GM12878 (cell line): ENCODE measurements around the gene USP36. TPM values are rescaled to one million over a fixed set of nuclear protein-coding genes. Genes with fewer than 3 reads are reported as not detected.

Experiments
- ATF7 ChIP-seq: fragments of 450-650 bp; IDR thresholded peaks from 2 replicates; pipeline ENCODE4 v1.6.1; 2016; ENCODE audit warnings: low read depth, mild to moderate bottlenecking
- HCFC1 ChIP-seq: fragments of 150-350 bp; IDR thresholded peaks from 2 replicates; pipeline ENCODE4 v1.6.1; 2014; ENCODE audit warnings: low read length
- MXI1 ChIP-seq: fragments of 150-350 bp; IDR thresholded peaks from 2 replicates; pipeline ENCODE4 v1.6.1; 2011; ENCODE audit warnings: low read depth, mild to moderate bottlenecking, inconsistent platforms, low read length, improper control_type of control experiment
- POLR2AphosphoS5 ChIP-seq: IDR thresholded peaks from 2 replicates; pipeline ENCODE4 v1.6.1; 2011; ENCODE audit warnings: mild to moderate bottlenecking, low read length, inconsistent platforms
- RELA ChIP-seq: fragments of 450-650 bp; IDR thresholded peaks from 2 replicates; pipeline ENCODE4 v1.8.0; 2014; ENCODE audit warnings: borderline replicate concordance; ENCODE audit not compliant: partially characterized antibody
- SMC3 ChIP-seq: IDR thresholded peaks from 2 replicates; pipeline ENCODE4 v1.6.1; 2011; ENCODE audit warnings: low read length, improper control_type of control experiment, borderline replicate concordance
- SUZ12 ChIP-seq: fragments of 200-600 bp; sonication (generic); IDR thresholded peaks from one replicate; pipeline ENCODE4 v1.6.1; 2018; ENCODE audit warnings: antibody characterized with exemption, mild to moderate bottlenecking; ENCODE audit not compliant: unreplicated experiment
- TCF7 ChIP-seq: IDR thresholded peaks from 2 replicates; pipeline ENCODE4 v1.6.1; 2014; ENCODE audit warnings: antibody characterized with exemption, borderline replicate concordance
- YY1 ChIP-seq: IDR thresholded peaks from 2 replicates; pipeline ENCODE4 v1.6.1; 2011; ENCODE audit warnings: low read depth, mild to moderate bottlenecking, low read length
- ZNF217 ChIP-seq: fragments of 450-650 bp; IDR thresholded peaks from 2 replicates; pipeline ENCODE4 v1.6.1; 2017; ENCODE audit warnings: antibody characterized with exemption, mild to moderate bottlenecking
- polyA plus RNA-seq, 11 experiments: library from polyadenylated mRNA; depleted of rRNA in 4 of 11; unstranded in 6 of 11; stranded (reverse) in 5 of 11; fragments of >200 nt; fragmentation: Nextera tagmentation in 4 of 11; fragmentation: Illumina TruSeq in 1 of 11; extraction: Ambion mirVana in 4 of 11; extraction: Trizol in 1 of 11; gene quantifications; 1 replicate in 1 of 11; 2 replicates in 10 of 11; pipeline versions ENCODE4 v1.2.1 to v1.2.3, GENCODE V29; 2011 to 2016; ENCODE audit warnings: inconsistent platforms in 2 of 11, missing spikeins in 2 of 11, low read depth in 1 of 11
- total RNA-seq, 4 experiments: library from RNA; depleted of rRNA in 3 of 4; stranded (reverse); fragments of >200 nt in 3 of 4; fragmentation: Illumina TruSeq in 1 of 4; extraction: Trizol in 1 of 4; gene quantifications; 2 replicates each; pipeline versions ENCODE4 v1.2.1 to v1.2.3, GENCODE V29; 2013 to 2021
- TF ChIP-seq, protein P1 (sequence below): IDR thresholded peaks from 2 replicates; pipeline ENCODE4 v1.6.1; 2011; ENCODE audit warnings: borderline replicate concordance, low read depth, mild to moderate bottlenecking, moderate library complexity, low read length; ENCODE audit not compliant: insufficient read depth, poor library complexity, severe bottlenecking
- TF ChIP-seq, protein P2 (sequence below): fragments of 450-650 bp; IDR thresholded peaks from 2 replicates; pipeline ENCODE4 v1.6.1; 2017; ENCODE audit warnings: mild to moderate bottlenecking, moderate library complexity
- TF ChIP-seq, protein P3 (sequence below): IDR thresholded peaks from 2 replicates; pipeline ENCODE4 v1.6.1; 2012; ENCODE audit warnings: mild to moderate bottlenecking, low read depth, low read length
- TF ChIP-seq, protein P4 (sequence below): IDR thresholded peaks from 2 replicates; pipeline ENCODE4 v1.6.1; 2011; ENCODE audit warnings: low read depth, low read length, improper control_type of control experiment, borderline replicate concordance
- TF ChIP-seq, protein P5 (sequence below): fragments of 450-650 bp; formaldehyde crosslinking; IDR thresholded peaks from 2 replicates; pipeline ENCODE4 v1.4.0; 2022; ENCODE audit warnings: mild to moderate bottlenecking, moderate library complexity

The USP36 gene
- total and polyA plus RNA-seq, 10 of the 15 experiments (the other 5 are each of a cell fraction or from before 2014, with no cell fraction given), result 7.2 to 65.7 (median 33.6) TPM

DNA sequence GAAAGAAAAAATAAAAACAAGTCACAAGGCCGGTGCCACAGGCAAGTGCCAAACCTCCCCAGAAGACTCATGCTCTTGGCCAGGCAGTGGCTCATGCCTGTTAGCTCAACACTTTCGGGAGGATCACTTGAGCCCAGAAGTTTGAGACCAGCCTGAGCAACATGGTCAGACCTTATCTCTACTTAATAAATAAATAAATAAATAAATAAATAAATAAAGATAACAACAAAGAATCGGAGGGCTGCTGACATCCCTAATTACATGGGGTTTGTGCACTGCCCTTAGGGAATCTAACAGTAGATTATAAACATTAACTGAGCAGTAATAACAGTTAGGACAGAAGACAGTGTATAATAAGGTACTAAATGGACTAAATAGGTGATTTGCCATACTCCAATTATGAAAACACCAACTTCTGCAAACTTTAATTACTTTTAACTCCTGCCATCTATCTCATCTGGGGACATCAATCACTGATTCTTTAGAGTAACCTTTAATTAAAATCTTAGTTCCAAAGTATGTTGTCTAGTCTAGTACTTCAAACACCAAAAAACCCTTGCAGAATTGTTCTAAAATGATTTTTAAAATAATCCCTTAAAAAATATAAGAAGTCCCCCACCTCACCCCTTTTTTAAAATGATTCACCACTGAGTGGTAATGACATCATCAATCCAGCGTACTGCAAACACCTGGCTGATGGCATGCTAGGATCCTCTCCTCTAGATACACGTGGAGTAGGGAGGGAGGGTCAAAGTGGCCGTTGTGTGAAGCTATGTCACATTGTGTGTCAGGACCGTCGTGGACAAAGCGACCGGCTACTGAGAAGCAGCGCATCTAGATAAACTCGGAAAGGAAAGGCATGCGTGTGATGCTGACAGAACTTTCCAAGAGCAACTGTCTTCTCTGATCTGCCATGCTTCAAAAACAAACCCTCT lies 87.0 kb downstream of the USP36 start (continued):
- TF ChIP-seq, protein P1, sequence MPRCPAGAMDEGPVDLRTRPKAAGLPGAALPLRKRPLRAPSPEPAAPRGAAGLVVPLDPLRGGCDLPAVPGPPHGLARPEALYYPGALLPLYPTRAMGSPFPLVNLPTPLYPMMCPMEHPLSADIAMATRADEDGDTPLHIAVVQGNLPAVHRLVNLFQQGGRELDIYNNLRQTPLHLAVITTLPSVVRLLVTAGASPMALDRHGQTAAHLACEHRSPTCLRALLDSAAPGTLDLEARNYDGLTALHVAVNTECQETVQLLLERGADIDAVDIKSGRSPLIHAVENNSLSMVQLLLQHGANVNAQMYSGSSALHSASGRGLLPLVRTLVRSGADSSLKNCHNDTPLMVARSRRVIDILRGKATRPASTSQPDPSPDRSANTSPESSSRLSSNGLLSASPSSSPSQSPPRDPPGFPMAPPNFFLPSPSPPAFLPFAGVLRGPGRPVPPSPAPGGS, result peak; percentile 65
- TF ChIP-seq ATF7 (peak; percentile 71), YY1 (no peak), ZNF217 (no peak), MXI1 (no peak), POLR2AphosphoS5 (no peak), TCF7 (no peak), SMC3 (no peak), RELA (no peak), HCFC1 (no peak), SUZ12 (no peak)
- TF ChIP-seq, protein P2, sequence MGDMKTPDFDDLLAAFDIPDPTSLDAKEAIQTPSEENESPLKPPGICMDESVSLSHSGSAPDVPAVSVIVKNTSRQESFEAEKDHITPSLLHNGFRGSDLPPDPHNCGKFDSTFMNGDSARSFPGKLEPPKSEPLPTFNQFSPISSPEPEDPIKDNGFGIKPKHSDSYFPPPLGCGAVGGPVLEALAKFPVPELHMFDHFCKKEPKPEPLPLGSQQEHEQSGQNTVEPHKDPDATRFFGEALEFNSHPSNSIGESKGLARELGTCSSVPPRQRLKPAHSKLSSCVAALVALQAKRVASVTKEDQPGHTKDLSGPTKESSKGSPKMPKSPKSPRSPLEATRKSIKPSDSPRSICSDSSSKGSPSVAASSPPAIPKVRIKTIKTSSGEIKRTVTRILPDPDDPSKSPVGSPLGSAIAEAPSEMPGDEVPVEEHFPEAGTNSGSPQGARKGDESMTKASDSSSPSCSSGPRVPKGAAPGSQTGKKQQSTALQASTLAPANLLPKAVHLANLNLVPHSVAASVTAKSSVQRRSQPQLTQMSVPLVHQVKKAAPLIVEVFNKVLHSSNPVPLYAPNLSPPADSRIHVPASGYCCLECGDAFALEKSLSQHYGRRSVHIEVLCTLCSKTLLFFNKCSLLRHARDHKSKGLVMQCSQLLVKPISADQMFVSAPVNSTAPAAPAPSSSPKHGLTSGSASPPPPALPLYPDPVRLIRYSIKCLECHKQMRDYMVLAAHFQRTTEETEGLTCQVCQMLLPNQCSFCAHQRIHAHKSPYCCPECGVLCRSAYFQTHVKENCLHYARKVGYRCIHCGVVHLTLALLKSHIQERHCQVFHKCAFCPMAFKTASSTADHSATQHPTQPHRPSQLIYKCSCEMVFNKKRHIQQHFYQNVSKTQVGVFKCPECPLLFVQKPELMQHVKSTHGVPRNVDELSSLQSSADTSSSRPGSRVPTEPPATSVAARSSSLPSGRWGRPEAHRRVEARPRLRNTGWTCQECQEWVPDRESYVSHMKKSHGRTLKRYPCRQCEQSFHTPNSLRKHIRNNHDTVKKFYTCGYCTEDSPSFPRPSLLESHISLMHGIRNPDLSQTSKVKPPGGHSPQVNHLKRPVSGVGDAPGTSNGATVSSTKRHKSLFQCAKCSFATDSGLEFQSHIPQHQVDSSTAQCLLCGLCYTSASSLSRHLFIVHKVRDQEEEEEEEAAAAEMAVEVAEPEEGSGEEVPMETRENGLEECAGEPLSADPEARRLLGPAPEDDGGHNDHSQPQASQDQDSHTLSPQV, result no peak
- TF ChIP-seq, protein P3, sequence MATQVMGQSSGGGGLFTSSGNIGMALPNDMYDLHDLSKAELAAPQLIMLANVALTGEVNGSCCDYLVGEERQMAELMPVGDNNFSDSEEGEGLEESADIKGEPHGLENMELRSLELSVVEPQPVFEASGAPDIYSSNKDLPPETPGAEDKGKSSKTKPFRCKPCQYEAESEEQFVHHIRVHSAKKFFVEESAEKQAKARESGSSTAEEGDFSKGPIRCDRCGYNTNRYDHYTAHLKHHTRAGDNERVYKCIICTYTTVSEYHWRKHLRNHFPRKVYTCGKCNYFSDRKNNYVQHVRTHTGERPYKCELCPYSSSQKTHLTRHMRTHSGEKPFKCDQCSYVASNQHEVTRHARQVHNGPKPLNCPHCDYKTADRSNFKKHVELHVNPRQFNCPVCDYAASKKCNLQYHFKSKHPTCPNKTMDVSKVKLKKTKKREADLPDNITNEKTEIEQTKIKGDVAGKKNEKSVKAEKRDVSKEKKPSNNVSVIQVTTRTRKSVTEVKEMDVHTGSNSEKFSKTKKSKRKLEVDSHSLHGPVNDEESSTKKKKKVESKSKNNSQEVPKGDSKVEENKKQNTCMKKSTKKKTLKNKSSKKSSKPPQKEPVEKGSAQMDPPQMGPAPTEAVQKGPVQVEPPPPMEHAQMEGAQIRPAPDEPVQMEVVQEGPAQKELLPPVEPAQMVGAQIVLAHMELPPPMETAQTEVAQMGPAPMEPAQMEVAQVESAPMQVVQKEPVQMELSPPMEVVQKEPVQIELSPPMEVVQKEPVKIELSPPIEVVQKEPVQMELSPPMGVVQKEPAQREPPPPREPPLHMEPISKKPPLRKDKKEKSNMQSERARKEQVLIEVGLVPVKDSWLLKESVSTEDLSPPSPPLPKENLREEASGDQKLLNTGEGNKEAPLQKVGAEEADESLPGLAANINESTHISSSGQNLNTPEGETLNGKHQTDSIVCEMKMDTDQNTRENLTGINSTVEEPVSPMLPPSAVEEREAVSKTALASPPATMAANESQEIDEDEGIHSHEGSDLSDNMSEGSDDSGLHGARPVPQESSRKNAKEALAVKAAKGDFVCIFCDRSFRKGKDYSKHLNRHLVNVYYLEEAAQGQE, result no peak
- TF ChIP-seq, protein P4, sequence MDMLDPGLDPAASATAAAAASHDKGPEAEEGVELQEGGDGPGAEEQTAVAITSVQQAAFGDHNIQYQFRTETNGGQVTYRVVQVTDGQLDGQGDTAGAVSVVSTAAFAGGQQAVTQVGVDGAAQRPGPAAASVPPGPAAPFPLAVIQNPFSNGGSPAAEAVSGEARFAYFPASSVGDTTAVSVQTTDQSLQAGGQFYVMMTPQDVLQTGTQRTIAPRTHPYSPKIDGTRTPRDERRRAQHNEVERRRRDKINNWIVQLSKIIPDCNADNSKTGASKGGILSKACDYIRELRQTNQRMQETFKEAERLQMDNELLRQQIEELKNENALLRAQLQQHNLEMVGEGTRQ, result no peak
- TF ChIP-seq, protein P5, sequence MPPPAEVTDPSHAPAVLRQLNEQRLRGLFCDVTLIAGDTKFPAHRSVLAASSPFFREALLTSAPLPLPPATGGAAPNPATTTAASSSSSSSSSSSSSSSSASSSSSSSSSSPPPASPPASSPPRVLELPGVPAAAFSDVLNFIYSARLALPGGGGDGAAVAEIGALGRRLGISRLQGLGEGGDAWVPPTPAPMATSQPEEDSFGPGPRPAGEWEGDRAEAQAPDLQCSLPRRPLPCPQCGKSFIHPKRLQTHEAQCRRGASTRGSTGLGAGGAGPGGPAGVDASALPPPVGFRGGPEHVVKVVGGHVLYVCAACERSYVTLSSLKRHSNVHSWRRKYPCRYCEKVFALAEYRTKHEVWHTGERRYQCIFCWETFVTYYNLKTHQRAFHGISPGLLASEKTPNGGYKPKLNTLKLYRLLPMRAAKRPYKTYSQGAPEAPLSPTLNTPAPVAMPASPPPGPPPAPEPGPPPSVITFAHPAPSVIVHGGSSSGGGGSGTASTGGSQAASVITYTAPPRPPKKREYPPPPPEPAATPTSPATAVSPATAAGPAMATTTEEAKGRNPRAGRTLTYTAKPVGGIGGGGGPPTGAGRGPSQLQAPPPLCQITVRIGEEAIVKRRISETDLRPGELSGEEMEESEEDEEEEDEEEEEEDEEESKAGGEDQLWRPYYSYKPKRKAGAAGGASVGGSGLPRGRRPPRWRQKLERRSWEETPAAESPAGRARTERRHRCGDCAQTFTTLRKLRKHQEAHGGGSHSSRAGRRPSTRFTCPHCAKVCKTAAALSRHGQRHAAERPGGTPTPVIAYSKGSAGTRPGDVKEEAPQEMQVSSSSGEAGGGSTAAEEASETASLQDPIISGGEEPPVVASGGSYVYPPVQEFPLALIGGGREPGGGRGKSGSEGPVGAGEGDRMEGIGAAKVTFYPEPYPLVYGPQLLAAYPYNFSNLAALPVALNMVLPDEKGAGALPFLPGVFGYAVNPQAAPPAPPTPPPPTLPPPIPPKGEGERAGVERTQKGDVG (CRISPR knock-in tag), result no peak
